IMR-90 (cell line): Measurements from ENCODE around the gene SOX9. TPM values are rescaled to one million over a fixed set of nuclear protein-coding genes. Genes with fewer than 3 reads are reported as not detected.

Source experiments
- ATAC-seq: fragments of 200-7000 bp; cut with Tn5 transposase; 2 replicates; pipeline ENCODE4 v1.9.1; 2020; ENCODE audit warnings: low read depth, mild to moderate bottlenecking, moderate library complexity
- BruUV-seq: library from RNA; stranded (reverse); fragments of 400-500 nt; replicated peaks from 2 replicates; lab custom pipeline; 2021; lab: Mats Ljungman, UMichigan
- CTCF ChIA-PET: fragments of 300-600 bp; formaldehyde crosslinking; extraction: SDS; loops from one replicate; lab custom pipeline; 2021; ENCODE audit warnings: antibody characterized with exemption; lab: Yijun Ruan, JAX
- POLR2A ChIA-PET: fragments of 300-600 bp; sonication (Branson Sonifier 250); formaldehyde crosslinking; loops from one replicate; lab custom pipeline; 2022; ENCODE audit warnings: antibody characterized with exemption; ENCODE audit not compliant: unreplicated experiment; lab: Charles Lee
- DNase-seq: peaks from one replicate; pipeline ENCODE4 v3.0.0; 2013
- H2AFZ ChIP-seq: replicated peaks from 2 replicates; pipeline ENCODE3; 2013; ENCODE audit warnings: low read length, mild to moderate bottlenecking; ENCODE audit not compliant: poor library complexity
- H2AK5ac ChIP-seq: 2 replicates; pipeline ENCODE4 v1.6.1; 2013; ENCODE audit warnings: low read depth, low read length, inconsistent platforms
- H2AK9ac ChIP-seq: replicated peaks from 2 replicates; pipeline ENCODE3; 2013; ENCODE audit warnings: mild to moderate bottlenecking, low read depth, low read length, moderate library complexity; ENCODE audit not compliant: poor library complexity
- H2BK120ac ChIP-seq: 2 replicates; pipeline ENCODE4 v1.6.1; 2013; ENCODE audit warnings: low read depth, low read length, inconsistent platforms
- H2BK15ac ChIP-seq: 3 replicates; pipeline ENCODE4 v1.6.1; 2013; ENCODE audit warnings: low read depth, low read length, inconsistent platforms
- H2BK20ac ChIP-seq: 2 replicates; pipeline ENCODE4 v1.6.1; 2013; ENCODE audit warnings: low read depth, mild to moderate bottlenecking, inconsistent platforms, low read length, moderate library complexity
- H2BK5ac ChIP-seq: 2 replicates; pipeline ENCODE4 v1.6.1; 2013; ENCODE audit warnings: mild to moderate bottlenecking, low read depth, low read length, inconsistent platforms; ENCODE audit not compliant: poor library complexity, severe bottlenecking
- H3K14ac ChIP-seq: replicated peaks from 2 replicates; pipeline ENCODE4 v1.6.1; 2013; ENCODE audit warnings: low read depth, low read length, inconsistent platforms
- H3K18ac ChIP-seq: 2 replicates; pipeline ENCODE4 v1.6.1; 2013; ENCODE audit warnings: low read depth, low read length, control low read depth
- H3K23ac ChIP-seq: 2 replicates; pipeline ENCODE4 v1.6.1; 2013; ENCODE audit warnings: low read depth, low read length, inconsistent platforms
- H3K27ac ChIP-seq: 2 replicates; pipeline ENCODE4 v1.5.1; 2013; ENCODE audit warnings: mild to moderate bottlenecking, control low read depth, low read length; ENCODE audit not compliant: insufficient read depth
- H3K27me3 ChIP-seq: 2 replicates; pipeline ENCODE4 v1.6.1; 2013; ENCODE audit warnings: low read length; ENCODE audit not compliant: control insufficient read depth, insufficient read depth
- H3K36me3 ChIP-seq: 2 replicates; pipeline ENCODE4 v1.6.1; 2013; ENCODE audit warnings: low read length, mixed read lengths; ENCODE audit not compliant: control insufficient read depth, insufficient read depth
- H3K4ac ChIP-seq: 2 replicates; pipeline ENCODE4 v1.6.1; 2013; ENCODE audit warnings: low read depth, low read length, inconsistent platforms
- H3K4me1 ChIP-seq: 2 replicates; pipeline ENCODE4 v1.6.1; 2013; ENCODE audit warnings: low read length, mixed read lengths; ENCODE audit not compliant: control insufficient read depth, insufficient read depth
- H3K4me2 ChIP-seq: 2 replicates; pipeline ENCODE4 v1.6.1; 2013; ENCODE audit warnings: low read depth, mild to moderate bottlenecking, control low read depth, low read length, moderate library complexity
- H3K4me3 ChIP-seq: 2 replicates; pipeline ENCODE4 v1.5.1; 2013; ENCODE audit warnings: low read depth, mild to moderate bottlenecking, control low read depth, low read length, moderate library complexity; ENCODE audit not compliant: insufficient read depth
- H3K56ac ChIP-seq: 2 replicates; pipeline ENCODE4 v1.6.1; 2013; ENCODE audit warnings: low read length, inconsistent platforms; ENCODE audit not compliant: insufficient read depth; ENCODE audit errors: extremely low read depth
- H3K79me1 ChIP-seq, 2 experiments: 2 replicates each; pipeline ENCODE4 v1.6.1; 2013; ENCODE audit warnings: low read length in 2 of 2, inconsistent platforms in 1 of 2, low read depth in 1 of 2
- H3K9ac ChIP-seq: 2 replicates; pipeline ENCODE4 v1.6.1; 2013; ENCODE audit warnings: low read depth, low read length, control low read depth
- H3K9me1 ChIP-seq: 2 replicates; pipeline ENCODE4 v1.6.1; 2013; ENCODE audit warnings: low read length, inconsistent platforms; ENCODE audit not compliant: insufficient read depth
- H3K9me3 ChIP-seq: 2 replicates; pipeline ENCODE4 v1.6.1; 2013; ENCODE audit warnings: low read length; ENCODE audit not compliant: control insufficient read depth, insufficient read depth
- H4K20me1 ChIP-seq: 2 replicates; pipeline ENCODE4 v1.6.1; 2013; ENCODE audit warnings: low read length, inconsistent platforms; ENCODE audit not compliant: insufficient read depth
- H4K5ac ChIP-seq: 2 replicates; pipeline ENCODE4 v1.6.1; 2013; ENCODE audit warnings: mild to moderate bottlenecking, low read depth, low read length, control low read depth
- H4K8ac ChIP-seq, 2 experiments: 2 replicates each; pipeline ENCODE4 v1.6.1; 2013; ENCODE audit warnings: low read depth in 2 of 2, low read length in 2 of 2, control low read depth in 1 of 2, inconsistent platforms in 1 of 2
- H4K91ac ChIP-seq: 2 replicates; pipeline ENCODE4 v1.6.1; 2013; ENCODE audit warnings: low read depth, low read length, inconsistent platforms; ENCODE audit not compliant: insufficient read depth
- BHLHE40 ChIP-seq: fragments of 150-350 bp; IDR thresholded peaks from 2 replicates; pipeline ENCODE4 v1.6.1; 2016; ENCODE audit warnings: mild to moderate bottlenecking, low read depth, low read length
- CEBPB ChIP-seq: IDR thresholded peaks from 2 replicates; pipeline ENCODE4 v1.6.1; 2012; ENCODE audit warnings: low read depth, low read length, improper control_type of control experiment
- CHD1 ChIP-seq: IDR thresholded peaks from 2 replicates; pipeline ENCODE4 v1.6.1; 2012; ENCODE audit warnings: low read depth, low read length, improper control_type of control experiment
- ELK1 ChIP-seq: fragments of 150-350 bp; IDR thresholded peaks from 2 replicates; pipeline ENCODE4 v1.6.1; 2016; ENCODE audit warnings: low read depth, mild to moderate bottlenecking, low read length, moderate library complexity, borderline replicate concordance
- FOS ChIP-seq: fragments of 150-350 bp; IDR thresholded peaks from 2 replicates; pipeline ENCODE4 v1.6.1; 2016; ENCODE audit warnings: low read depth, low read length
- MAFK ChIP-seq: IDR thresholded peaks from 2 replicates; pipeline ENCODE4 v1.6.1; 2012; ENCODE audit warnings: low read depth, low read length, improper control_type of control experiment
- MAZ ChIP-seq: IDR thresholded peaks from 2 replicates; pipeline ENCODE4 v1.6.1; 2012; ENCODE audit warnings: low read depth, mild to moderate bottlenecking, low read length, improper control_type of control experiment, moderate library complexity, borderline replicate concordance
- MXI1 ChIP-seq: IDR thresholded peaks from 2 replicates; pipeline ENCODE4 v1.6.1; 2012; ENCODE audit warnings: low read depth, mild to moderate bottlenecking, low read length, moderate library complexity, borderline replicate concordance
- NFE2L2 ChIP-seq: fragments of 150-350 bp; IDR thresholded peaks from 2 replicates; pipeline ENCODE4 v1.6.1; 2016; ENCODE audit warnings: low read depth, mild to moderate bottlenecking, low read length
- POLR2A ChIP-seq: IDR thresholded peaks from 2 replicates; pipeline ENCODE4 v1.6.1; 2012; ENCODE audit warnings: mild to moderate bottlenecking, low read depth, low read length
- RAD21 ChIP-seq: IDR thresholded peaks from 2 replicates; pipeline ENCODE4 v1.6.1; 2012; ENCODE audit warnings: low read length, improper control_type of control experiment
- RCOR1 ChIP-seq: IDR thresholded peaks from 2 replicates; pipeline ENCODE4 v1.6.1; 2012; ENCODE audit warnings: mild to moderate bottlenecking, low read length, improper control_type of control experiment; ENCODE audit not compliant: insufficient replicate concordance
- RFX5 ChIP-seq: IDR thresholded peaks from 2 replicates; pipeline ENCODE4 v1.8.0; 2012; ENCODE audit warnings: low read depth, mild to moderate bottlenecking, low read length, moderate library complexity
- SMC3 ChIP-seq: fragments of 150-350 bp; IDR thresholded peaks from 2 replicates; pipeline ENCODE4 v1.6.1; 2016; ENCODE audit warnings: low read depth, mild to moderate bottlenecking, antibody characterized with exemption, low read length, moderate library complexity
- WGBS, 2 experiments: methylation state at CpG; one replicate each; pipeline versions ENCODE4 v1.1.5 to v1.1.7; 2013; ENCODE audit warnings: missing lambda C conversion rate in 2 of 2; ENCODE audit not compliant: insufficient read length in 1 of 2; ENCODE audit errors: extremely low coverage in 2 of 2; 5-methylcytosine and 5-hydroxymethylcytosine counted together
- dilution Hi-C: fragments of 300-500 bp; cut with HindIII; formaldehyde crosslinking; loops from one replicate; pipeline ENCODE4 v1.14.3; 2018; ENCODE audit warnings: low sequenced_read_pairs; ENCODE audit not compliant: unreplicated experiment
- in situ Hi-C: fragments of 300-500 bp; cut with MboI; formaldehyde crosslinking; loops from 3 replicates; pipeline ENCODE4 v1.14.3; 2019; ENCODE audit warnings: low sequenced_read_pairs, inconsistent platforms, mixed read lengths
- intact Hi-C: fragments of 100-400 bp; cut with micrococcal nuclease; formaldehyde crosslinking; loops from 2 replicates; pipeline ENCODE4 v1.10.0; 2022
- polyA plus RNA-seq, 3 experiments: library from polyadenylated mRNA; depleted of rRNA; stranded (reverse); fragments of >200 nt; gene quantifications; 2 replicates each; pipeline ENCODE4 v1.2.3, GENCODE V29; 2012; ENCODE audit warnings: low replicate concordance in 1 of 3
- total RNA-seq: library from RNA; depleted of rRNA; stranded (reverse); fragments of >200 nt; gene quantifications from 2 replicates; pipeline ENCODE4 v1.2.3, GENCODE V29; 2012
- TF ChIP-seq, protein P1 (sequence below): fragments of 150-350 bp; IDR thresholded peaks from 2 replicates; pipeline ENCODE4 v1.6.1; 2017; ENCODE audit warnings: mild to moderate bottlenecking, antibody characterized with exemption, low read length, low read depth
- TF ChIP-seq, protein P2 (sequence below): conservative IDR thresholded peaks from 2 replicates; pipeline ENCODE4 v1.5.1; 2012; ENCODE audit warnings: mild to moderate bottlenecking, low read depth, low read length, improper control_type of control experiment

Gene SOX9
- total and polyA plus RNA-seq, 2 of the 4 experiments (the other 2 are of a cell fraction), result 4.1 to 12.7 TPM

GRCh38 chr17:72113751-72114150, 7.1 kb upstream of the SOX9 start:
- ChIA-PET CTCF (no interaction called here), POLR2A (no interaction called here)
- Histone ChIP-seq H3K14ac (no peak overlapping the region), H3K9me3 (no peaks in the 10 kb centered on the region), H3K36me3 (no peaks in the 10 kb centered on the region), H4K8ac (no peak overlapping the region), H2BK5ac (no peak overlapping the region), H3K79me1 (no peaks in the 10 kb centered on the region), H2BK15ac (no peak overlapping the region), H2AK5ac (no peak overlapping the region), H2BK20ac (no peak overlapping the region), H3K4me3 (no peak overlapping the region), H3K56ac (no peak overlapping the region), H4K20me1 (no peaks in the 10 kb centered on the region), H3K4ac (no peak overlapping the region), H3K27me3 (peaks cover 11% of the 10 kb centered on the region; the same call in 1 of the 2 replicates), H2AK9ac (no peak overlapping the region), H3K23ac (no peak overlapping the region), H3K4me1 (peaks cover 6% of the 10 kb centered on the region), H3K4me2 (no peak overlapping the region), H3K9me1 (no peaks in the 10 kb centered on the region), H3K18ac (no peak overlapping the region), H2BK120ac (no peak overlapping the region), H4K91ac (no peak overlapping the region), H3K27ac (no peak overlapping the region), H4K5ac (no peak overlapping the region), H2AFZ (no peak overlapping the region), H3K9ac (no peak overlapping the region)
- dilution Hi-C loops, result no loop called here
- TF ChIP-seq POLR2A (no peak), RCOR1 (no peak), MAZ (no peak), RAD21 (no peak), MXI1 (no peak), MAFK (no peak), CHD1 (no peak), FOS (no peak), RFX5 (no peak), BHLHE40 (no peak), SMC3 (no peak), ELK1 (no peak), NFE2L2 (no peak), CEBPB (no peak)
- TF ChIP-seq, protein P1, sequence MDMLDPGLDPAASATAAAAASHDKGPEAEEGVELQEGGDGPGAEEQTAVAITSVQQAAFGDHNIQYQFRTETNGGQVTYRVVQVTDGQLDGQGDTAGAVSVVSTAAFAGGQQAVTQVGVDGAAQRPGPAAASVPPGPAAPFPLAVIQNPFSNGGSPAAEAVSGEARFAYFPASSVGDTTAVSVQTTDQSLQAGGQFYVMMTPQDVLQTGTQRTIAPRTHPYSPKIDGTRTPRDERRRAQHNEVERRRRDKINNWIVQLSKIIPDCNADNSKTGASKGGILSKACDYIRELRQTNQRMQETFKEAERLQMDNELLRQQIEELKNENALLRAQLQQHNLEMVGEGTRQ, result no peak
- TF ChIP-seq, protein P2, sequence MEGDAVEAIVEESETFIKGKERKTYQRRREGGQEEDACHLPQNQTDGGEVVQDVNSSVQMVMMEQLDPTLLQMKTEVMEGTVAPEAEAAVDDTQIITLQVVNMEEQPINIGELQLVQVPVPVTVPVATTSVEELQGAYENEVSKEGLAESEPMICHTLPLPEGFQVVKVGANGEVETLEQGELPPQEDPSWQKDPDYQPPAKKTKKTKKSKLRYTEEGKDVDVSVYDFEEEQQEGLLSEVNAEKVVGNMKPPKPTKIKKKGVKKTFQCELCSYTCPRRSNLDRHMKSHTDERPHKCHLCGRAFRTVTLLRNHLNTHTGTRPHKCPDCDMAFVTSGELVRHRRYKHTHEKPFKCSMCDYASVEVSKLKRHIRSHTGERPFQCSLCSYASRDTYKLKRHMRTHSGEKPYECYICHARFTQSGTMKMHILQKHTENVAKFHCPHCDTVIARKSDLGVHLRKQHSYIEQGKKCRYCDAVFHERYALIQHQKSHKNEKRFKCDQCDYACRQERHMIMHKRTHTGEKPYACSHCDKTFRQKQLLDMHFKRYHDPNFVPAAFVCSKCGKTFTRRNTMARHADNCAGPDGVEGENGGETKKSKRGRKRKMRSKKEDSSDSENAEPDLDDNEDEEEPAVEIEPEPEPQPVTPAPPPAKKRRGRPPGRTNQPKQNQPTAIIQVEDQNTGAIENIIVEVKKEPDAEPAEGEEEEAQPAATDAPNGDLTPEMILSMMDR, result no peak
- intact Hi-C loops, result no loop called here
- no peak for DNase-seq
- BruUV-seq, result no TSS peak
- ATAC-seq, result no peak
- in situ Hi-C loops, result loop anchor here (10.0 kb wide), 3 partner anchors 649 to 1349 kb away; no protein-coding TSS in a partner anchor
- WGBS, 2 experiments, result no CpG with 5 or more reads among the region's 4 CpGs
